ENCODE data around the gene NRXN3. TPM values are rescaled to one million over a fixed set of nuclear protein-coding genes. Genes with fewer than 3 reads are reported as not detected.

Gene NRXN3
- polyA plus RNA-seq, 1 of the 3 experiments (the other 2 are of a cell fraction) = 1.6 TPM

DNA sequence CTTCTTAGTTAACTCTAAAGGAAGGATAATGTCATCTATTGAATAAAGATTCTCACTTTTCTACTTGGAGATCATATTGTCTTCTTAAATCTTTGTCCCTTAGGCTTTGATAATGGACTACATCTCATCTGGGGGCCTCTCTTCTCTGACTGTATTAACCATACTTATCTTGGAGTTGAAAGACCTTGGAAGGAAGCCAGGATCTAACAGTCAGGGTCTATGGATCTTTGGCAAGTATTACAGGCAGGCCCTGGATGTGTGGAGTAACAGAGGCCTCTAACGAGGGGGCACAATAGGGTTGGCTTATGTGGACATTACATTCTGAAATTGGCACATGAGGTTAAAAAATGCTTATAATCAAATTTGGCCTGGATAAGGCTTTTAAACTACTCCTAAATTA, 513.8 kb downstream of the NRXN3 start:
- no peaks in the 10 kb centered on the region for H3F3A ChIP-seq (replicated peaks; ENCODE audit: insufficient read depth)
- no peak overlapping the region for H3K9ac ChIP-seq
- ChIA-PET CTCF (interaction anchor here (1.0 kb wide), 1 partner anchor 13 kb away, joined by 3 read pairs; no protein-coding TSS in a partner anchor), POLR2A (no interaction called here)
- DNase-seq = no peak
- no peak overlapping the region for H3K4me2 ChIP-seq
- H3K4me1 ChIP-seq (ENCODE audit: control insufficient read depth in 1 of 2, insufficient read depth in 2 of 2, low read depth in 1 of 2, low read length in 1 of 2) = no peaks in the 10 kb centered on the region
- H4K20me1 ChIP-seq (ENCODE audit: insufficient read depth) = no peaks in the 10 kb centered on the region
- no peaks in the 10 kb centered on the region for H3K36me3 ChIP-seq (replicated peaks in 1 of 2; ENCODE audit: control insufficient read depth in 1 of 2, insufficient read depth in 2 of 2, low read length in 1 of 2)
- H3K9me3 ChIP-seq = peaks cover 4% of the 10 kb centered on the region; the same call in 1 of the 2 replicates
- no peaks in the 10 kb centered on the region for H3K27me3 ChIP-seq (ENCODE audit: insufficient read depth)
- H3K9me2 ChIP-seq = no peaks in the 10 kb centered on the region
- no peak overlapping the region for H2AFZ ChIP-seq (ENCODE audit: low read depth)
- no peak for TF ChIP-seq SMC3 (IDR thresholded peaks at IDR 0.05; ENCODE audit: low read depth, low read length)
- TF ChIP-seq EP300 (IDR thresholded peaks at IDR 0.05; ENCODE audit: borderline replicate concordance in 1 of 2, low read depth in 1 of 2, low read length in 1 of 2) = no peak
- no peak for TF ChIP-seq FOXJ3 (CRISPR knock-in tag; IDR thresholded peaks at IDR 0.05)
- no peak for TF ChIP-seq RFX5 (IDR thresholded peaks at IDR 0.05; ENCODE audit: low read length)
- TF ChIP-seq REST (IDR thresholded peaks at IDR 0.05; ENCODE audit: low read depth, low read length) = no peak
- no peak for TF ChIP-seq GATA2 (CRISPR knock-in tag; IDR thresholded peaks at IDR 0.05)
- TF ChIP-seq, protein P1, sequence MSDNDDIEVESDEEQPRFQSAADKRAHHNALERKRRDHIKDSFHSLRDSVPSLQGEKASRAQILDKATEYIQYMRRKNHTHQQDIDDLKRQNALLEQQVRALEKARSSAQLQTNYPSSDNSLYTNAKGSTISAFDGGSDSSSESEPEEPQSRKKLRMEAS (IDR thresholded peaks at IDR 0.05; ENCODE audit: low read depth) = no peak
- no peak for TF ChIP-seq MEF2A (IDR thresholded peaks at IDR 0.05; ENCODE audit: borderline replicate concordance, low read depth)
- TF ChIP-seq YY1 (IDR thresholded peaks at IDR 0.05; ENCODE audit: low read depth) = no peak
- no peak for TF ChIP-seq POLR2AphosphoS5 (IDR thresholded peaks at IDR 0.05; ENCODE audit: low read depth, low read length)
- TF ChIP-seq TEAD4 (IDR thresholded peaks at IDR 0.05; ENCODE audit: borderline replicate concordance, insufficient read depth) = no peak
- no peak for TF ChIP-seq ELF1 (IDR thresholded peaks at IDR 0.05)
- no peaks in the 10 kb centered on the region for H3K79me2 ChIP-seq (ENCODE audit: insufficient read depth)
- H3K4me3 ChIP-seq (ENCODE audit: low read depth in 2 of 2, low read length in 1 of 2) = no peak overlapping the region
- 0% methylated on average over 1 of the region's 1 CpG for WGBS (ENCODE audit: low lambda C conversion rate)
- no peak overlapping the region for H3K27ac ChIP-seq (ENCODE audit: low read depth in 2 of 2, low read length in 1 of 2)

GRCh38 chr14:78688503-78688902, 518.3 kb downstream of the NRXN3 start:
- Histone ChIP-seq H3K9me2 (no peaks in the 10 kb centered on the region; the same call in 1 of the 2 replicates), H2AFZ (ENCODE audit: low read depth) (no peak overlapping the region), H3K4me2 (no peak overlapping the region), H3K79me2 (ENCODE audit: insufficient read depth) (no peaks in the 10 kb centered on the region), H3K27me3 (ENCODE audit: insufficient read depth) (no peaks in the 10 kb centered on the region), H3K4me1 (ENCODE audit: control insufficient read depth in 1 of 2, insufficient read depth in 2 of 2, low read depth in 1 of 2, low read length in 1 of 2) (no peaks in the 10 kb centered on the region), H3F3A (replicated peaks; ENCODE audit: insufficient read depth) (no peaks in the 10 kb centered on the region), H3K36me3 (replicated peaks in 1 of 2; ENCODE audit: control insufficient read depth in 1 of 2, insufficient read depth in 2 of 2, low read length in 1 of 2) (no peaks in the 10 kb centered on the region), H3K4me3 (ENCODE audit: low read depth in 2 of 2, low read length in 1 of 2) (no peak overlapping the region), H3K9me3 (peaks cover 4% of the 10 kb centered on the region; the same call in 1 of the 2 replicates), H3K9ac (no peak overlapping the region), H4K20me1 (ENCODE audit: insufficient read depth) (no peaks in the 10 kb centered on the region), H3K27ac (ENCODE audit: low read depth in 2 of 2, low read length in 1 of 2) (no peak overlapping the region)
- ChIA-PET POLR2A (no interaction called here), CTCF (no interaction called here)
- TF ChIP-seq NRF1 (IDR thresholded peaks at IDR 0.05; ENCODE audit: low read depth, low read length) (no peak), GATA2 (CRISPR knock-in tag; IDR thresholded peaks at IDR 0.05) (no peak), YY1 (IDR thresholded peaks at IDR 0.05; ENCODE audit: low read depth) (no peak), FOSL2 (IDR thresholded peaks at IDR 0.05; ENCODE audit: borderline replicate concordance, low read depth) (no peak), GABPA (IDR thresholded peaks at IDR 0.05; ENCODE audit: low read depth) (no peak), EZH2phosphoT487 (IDR thresholded peaks at IDR 0.05; ENCODE audit: borderline replicate concordance, low read depth) (no peak)
- DNase-seq = no peak
- 7% methylated on average over 1 of the region's 1 CpG for WGBS (ENCODE audit: low lambda C conversion rate)

Data from SK-N-SH (cell line).